ENCODE results near the gene IRS2. TPM values are rescaled to one million over a fixed set of nuclear protein-coding genes. Genes with fewer than 3 reads are reported as not detected.
A peak's percentile ranks its signal among the peaks of the same experiment; 100 is the strongest.

Gene IRS2
- total RNA-seq, 1 experiment from 2014 or later = 2.3 TPM

DNA sequence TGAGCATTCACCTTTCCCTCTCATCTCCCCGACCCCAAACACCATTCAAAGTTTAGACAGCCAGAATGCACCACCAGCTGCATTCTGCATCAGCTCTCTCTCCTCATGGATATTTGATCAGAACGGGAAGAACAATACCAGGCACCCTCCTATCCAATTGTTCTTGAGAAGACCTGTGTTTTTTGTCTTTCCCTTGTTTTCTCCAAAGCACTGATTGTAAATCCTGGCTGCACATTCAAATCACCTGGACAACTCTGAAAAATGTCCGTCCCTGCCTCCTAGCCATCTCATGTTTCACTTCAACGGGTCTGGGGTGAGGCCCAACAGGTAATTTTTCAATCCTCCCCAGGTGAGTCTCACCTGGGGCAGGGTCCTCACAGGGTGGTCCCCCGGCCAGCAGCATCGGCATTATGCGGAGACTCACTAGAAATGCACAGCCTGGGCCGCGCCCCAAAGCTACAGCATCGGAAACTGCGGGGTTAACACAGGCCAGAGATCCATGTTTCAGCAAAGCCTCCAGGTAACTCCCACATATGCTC is 5.5 kb downstream of the IRS2 start:
- DNase-seq (ENCODE audit: low spot score) = no peak

DNA sequence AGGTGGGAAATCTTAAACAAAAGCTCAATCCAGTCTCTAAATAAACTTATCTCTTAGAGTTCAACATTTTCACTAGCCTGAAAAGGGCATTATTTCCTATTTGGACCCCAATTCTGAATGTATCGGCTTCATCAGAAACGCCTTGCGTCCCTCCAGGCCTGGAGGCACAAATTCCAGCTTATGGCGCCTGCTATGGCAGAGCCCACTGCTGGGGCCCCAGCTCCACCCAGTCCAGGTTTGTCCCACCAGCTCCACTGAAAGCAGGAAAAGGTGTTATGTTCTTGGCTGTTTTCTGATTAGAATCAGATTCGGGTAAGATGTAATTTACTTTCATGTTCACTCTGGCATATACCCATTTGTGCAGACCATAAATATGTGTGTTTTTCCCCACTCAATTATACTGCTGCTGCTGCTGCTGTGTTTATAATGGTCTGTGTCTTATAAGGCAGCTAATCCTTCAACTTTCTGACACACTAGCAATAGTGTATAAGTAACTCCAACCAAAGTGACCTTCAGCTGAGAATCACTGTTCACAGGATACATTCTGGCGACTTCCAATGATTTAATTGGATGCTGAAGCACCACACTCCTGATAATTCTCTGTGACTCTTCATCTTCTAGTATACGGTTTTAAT is 6.4 kb downstream of the IRS2 start:
- no peak for DNase-seq (ENCODE audit: low spot score)

DNA sequence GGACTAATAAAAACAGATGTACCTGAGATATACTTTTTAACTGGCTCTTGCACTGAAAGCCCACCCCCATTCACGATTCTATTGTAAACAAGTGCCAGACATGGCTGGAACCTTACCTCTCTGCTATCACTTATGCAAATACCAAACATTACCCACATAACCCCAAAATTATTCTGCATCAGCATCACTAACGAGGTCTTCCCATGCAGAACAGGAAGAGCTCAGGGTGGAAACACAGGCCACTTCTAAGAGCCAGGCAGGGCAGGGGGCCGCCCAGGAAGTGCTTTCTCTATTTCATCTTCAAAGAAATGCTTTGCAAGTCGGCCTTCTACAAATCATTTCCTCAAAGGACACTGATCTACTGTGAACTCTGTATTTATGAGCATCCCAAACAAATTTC is 7.3 kb downstream of the IRS2 start:
- DNase-seq (ENCODE audit: low spot score) = no peak

DNA sequence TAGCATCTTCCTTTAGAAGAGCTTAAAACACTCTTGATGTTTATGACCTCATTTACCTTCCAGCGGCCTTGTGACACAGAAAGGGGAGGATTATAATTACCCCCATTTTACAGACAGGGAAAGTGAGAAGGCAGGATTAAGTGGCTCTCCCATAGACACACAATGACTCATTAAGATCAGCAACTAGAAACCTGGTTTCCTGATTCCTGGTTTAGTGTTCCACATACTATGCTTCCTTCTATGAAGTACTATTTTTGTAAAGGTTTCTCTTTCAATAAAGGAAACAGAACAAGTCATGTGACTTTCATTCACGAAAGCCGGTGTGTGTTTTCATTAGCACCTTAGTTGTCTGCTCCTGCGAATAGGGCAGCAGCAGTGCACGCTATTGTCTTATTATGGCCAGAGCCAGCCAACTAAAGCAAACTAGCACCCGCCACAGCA is 8.3 kb downstream of the IRS2 start:
- DNase-seq (ENCODE audit: low spot score) = peak; percentile 49

DNA sequence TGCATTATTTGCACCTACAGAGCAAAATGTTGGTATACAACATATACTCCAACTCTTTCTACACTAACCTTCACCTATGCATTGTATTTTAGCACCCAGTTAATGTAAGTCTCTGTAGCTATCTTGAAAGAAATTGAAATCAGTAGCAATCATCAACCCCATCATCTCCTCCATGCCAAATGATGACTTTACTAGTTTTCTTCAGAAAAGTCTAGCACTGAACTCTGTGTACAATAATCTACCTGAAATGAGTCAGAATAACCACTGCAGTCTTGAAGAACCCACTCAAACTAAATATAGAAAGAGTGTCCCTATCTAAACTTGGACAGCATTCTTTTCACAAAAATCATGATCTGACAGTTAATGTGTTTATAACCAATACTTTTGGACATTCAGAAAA is 9.8 kb downstream of the IRS2 start:
- no peak for DNase-seq (ENCODE audit: low spot score)

DNA sequence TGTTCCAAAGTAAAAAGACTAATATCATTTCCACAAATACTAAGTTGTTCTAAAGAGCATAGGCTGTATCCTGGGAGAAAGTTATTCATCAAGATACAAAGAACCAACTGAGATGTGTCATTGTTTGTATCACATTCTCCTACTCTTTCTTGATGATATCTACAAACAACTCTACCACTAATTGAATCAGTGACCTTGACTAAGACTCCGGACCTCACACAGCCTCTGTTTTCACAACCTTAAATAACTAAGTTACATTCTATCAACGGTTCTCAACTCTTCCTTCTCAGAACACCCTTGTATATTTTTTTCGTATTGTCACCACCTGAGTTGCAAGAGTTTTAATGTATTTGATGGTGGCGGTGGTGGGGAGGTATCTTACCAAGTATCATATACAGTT is 12.6 kb downstream of the IRS2 start:
- DNase-seq (ENCODE audit: low spot score) = no peak

DNA sequence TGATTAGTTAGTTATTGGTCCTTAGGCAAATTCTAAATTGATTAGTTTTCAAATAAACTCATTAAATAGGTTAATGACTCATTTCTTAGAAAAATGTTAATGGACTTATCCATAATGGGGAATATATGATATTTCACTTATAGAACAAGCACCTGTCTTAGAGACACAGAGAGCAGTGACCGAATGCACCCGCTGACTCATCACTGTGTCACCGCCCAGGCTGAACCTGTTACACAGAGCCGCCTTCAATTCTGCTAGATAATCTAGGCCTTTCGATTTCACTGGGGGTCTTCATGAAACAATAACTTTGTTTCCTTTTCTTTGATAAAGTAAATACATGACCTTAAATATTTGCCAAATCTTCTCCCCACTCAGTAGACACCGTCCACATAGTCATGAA is 13.1 kb downstream of the IRS2 start:
- DNase-seq (ENCODE audit: low spot score) = peak; percentile 60

DNA sequence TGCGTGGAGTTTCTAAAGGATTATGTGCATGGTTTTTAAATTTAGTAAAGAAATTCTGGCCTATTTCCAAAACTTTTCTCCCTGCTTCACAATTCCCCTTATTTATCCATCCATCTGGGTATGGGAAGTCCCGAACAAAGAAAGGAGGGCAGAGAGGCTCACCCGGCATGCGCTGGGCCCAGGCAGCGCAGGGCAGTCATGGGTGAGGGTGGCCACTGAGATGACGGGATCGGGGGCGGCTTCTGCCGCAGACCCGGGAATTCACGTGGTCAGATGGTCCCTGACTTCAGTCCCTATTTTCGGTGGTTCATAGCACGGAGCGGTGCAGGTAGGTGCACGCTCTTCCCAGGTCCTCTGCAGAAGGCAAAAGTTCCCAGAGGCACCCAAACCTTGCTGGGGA is 14.5 kb downstream of the IRS2 start:
- DNase-seq (ENCODE audit: low spot score) = no peak

DNA sequence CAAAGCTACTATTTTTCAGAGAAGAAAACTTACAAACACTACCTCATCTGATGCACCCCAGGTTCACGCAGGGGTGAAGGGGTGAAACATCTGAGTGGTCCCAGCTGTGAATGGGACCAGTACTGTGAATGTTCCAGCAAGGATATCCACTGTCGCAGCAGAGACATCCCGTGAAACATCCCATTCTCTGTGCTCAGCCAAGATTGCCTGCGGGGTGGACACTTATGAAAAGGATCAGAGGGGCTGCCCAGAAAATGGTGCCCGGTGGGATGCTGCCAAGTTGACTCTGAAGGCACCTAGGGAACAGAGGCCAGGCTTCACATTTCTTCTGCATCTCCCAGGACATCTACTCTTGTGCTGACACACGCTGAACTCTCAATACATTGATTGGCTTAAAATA is 15.9 kb downstream of the IRS2 start:
- no peak for DNase-seq (ENCODE audit: low spot score)

DNA sequence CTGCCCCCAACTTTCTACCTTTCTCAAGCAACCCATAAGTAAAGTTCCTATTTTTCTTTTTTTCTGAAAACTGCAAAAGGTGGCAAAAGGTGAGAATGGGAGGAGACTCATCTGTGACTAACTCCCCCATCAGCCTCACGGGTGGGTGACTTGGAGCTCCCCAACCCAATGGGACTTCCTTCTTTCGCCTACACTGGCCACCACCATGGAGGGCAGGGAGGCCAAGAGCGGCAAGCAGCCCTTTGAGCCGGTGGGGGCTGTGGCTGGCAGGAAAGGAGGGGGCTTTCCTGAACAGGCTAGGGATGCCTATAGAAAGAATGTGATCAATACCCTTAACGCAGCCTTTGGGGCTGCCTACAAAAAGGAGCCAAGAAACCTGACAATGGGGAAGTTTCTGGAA is 16.5 kb downstream of the IRS2 start:
- no peak for DNase-seq (ENCODE audit: low spot score)

DNA sequence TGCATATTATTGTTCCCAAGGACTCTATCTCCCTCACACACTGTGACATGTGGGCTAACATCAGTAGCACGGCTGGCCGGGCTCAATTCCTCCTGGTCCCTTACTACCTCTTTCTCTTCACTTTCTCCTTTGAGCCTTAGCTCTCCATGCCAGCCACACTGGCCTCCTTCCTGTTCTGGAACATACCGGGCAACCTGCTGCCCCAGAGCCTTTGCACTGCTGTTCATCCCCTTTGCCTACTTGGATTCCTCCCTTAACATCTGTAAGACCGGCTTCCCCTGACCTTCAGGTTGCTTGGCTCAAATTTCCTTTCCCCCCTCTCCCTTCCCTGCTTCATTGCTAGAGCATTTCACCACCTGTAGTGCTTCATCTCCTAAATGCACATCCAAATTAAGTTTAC is 17.1 kb downstream of the IRS2 start:
- no peak for DNase-seq (ENCODE audit: low spot score)

DNA sequence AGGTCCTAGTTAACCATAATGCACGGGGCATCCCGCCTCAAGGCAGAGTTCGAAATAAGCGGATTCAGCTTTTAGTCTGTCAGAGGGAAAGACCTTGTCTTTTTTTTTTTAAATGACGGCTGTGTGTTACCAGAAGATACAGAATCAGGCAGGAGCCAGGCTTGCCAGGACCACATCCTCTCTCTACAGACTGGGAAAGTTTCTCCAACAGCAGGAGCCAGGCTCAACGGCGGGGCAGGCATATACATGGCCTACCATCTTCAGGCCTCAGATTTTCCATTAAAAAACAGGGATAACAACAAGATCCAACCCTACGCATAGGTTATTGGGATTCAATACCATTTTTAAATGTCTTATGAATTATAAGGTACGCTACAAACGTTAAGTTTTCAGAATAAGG is 17.8 kb downstream of the IRS2 start:
- no peak for DNase-seq (ENCODE audit: low spot score)

DNA sequence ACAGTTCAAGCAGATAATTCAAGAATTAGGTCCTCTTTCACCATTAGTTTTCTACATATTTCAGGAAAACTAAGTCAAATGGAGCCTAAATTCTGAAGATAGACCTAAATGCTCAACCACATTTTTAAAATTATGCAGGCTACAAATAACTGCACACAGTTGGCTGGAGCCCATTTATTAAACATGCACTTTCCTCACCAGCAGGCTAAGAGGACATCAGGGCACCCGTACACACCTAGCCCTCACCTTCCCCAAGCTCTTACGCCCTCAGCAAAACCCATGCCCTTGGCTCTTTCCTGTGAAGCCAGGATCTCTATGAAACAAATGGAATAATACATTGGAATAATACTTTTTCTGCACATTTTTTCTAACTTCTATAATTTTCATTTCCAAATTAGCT is 18.2 kb downstream of the IRS2 start:
- no peak for DNase-seq (ENCODE audit: low spot score)

DNA sequence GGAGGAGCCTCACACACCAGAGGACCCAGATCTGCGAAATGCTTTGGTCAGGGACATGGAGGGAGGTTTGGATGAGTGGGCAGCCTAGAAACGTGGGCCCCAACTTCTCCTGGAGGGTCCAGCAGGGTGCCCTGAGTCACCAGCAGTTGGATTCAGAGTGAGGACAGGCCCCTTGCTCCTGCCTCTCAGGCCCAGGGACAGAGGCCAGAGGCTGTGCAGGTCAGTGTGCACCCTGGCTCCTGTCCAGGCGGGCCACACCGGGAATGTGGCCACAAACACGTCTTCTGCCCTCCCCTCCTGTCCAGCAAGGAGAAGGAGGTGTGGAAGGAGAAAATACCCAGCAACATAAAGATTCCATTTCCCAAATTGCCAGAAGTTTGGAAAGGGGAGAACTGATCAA is 19.4 kb downstream of the IRS2 start:
- no peak for DNase-seq (ENCODE audit: low spot score)

DNA sequence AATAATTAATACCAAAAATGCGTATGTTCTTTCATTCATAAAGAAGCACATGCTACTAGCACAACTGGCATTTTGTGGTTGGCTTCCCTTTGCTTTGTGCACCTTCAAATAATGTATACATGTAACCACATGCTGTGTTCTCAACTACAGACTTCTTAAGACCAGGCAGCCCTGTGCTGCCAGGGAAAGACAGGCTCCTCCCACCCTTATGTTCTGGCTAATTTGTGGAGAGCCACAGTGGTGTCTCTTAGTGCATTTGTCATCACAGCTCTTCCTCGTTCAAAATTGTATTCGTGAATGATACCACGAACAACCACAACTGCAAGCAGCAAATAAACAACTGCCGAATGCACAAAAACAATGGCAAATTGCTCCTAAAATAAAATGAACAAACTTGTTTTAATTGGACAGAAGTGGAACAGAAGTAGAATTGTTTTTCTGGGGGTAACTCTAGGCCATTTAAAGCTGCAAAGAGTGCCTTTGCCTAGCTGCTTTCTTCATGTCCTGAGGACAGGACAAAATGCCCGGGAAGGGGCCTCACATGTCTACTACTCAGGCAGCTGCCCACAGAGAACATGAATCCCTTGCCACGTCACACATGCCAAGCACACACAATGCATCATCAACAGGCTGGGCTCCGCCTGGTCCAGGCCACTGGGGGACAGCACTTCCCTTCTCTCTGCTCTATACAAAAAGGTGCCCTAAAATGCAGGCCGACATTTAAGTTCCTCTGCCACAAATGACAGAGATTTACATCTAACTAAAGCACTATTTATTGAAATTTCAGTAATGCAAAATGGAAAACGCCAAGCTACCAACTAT is 21.7 kb downstream of the IRS2 start:
- no peak for DNase-seq (ENCODE audit: low spot score)

DNA sequence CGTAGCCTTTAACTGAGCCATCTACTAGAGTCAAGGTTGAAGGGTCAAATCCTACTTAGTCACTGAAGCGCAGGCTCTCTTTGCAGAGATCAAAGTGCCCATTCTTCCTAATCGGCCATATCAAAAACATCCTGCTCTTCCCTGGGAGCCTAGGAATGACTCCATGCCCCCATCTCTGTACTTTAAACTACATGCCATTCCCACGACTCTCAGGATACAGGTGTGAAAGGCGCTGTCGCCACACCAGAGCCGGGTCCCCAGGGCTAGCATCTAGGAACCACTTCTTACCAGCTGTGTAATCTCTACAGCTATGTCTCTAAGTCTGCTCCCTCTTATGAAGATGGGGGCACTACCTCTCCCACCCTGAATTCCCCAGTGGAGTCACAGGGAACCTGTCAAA is 22.3 kb downstream of the IRS2 start:
- DNase-seq (ENCODE audit: low spot score) = no peak

DNA sequence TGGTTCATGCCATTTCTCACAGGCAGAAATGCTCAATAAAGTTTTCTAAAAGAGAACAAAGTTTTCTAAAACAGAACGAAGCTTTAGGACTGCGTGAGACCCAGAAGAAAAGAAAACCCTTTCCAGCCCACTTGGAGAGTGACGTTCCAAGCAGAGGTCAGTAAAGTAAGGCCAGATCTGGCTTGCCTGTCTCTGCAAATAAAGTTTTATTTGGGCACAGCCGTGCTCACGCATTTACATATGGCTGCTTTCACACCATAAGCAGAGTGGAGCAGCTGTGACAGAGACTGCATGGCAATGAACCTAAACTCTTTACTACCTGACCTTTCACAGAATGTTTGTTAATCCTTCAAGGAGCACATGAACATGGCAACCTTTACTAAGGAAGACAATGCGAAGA is 23.6 kb downstream of the IRS2 start:
- DNase-seq (ENCODE audit: low spot score) = no peak

DNA sequence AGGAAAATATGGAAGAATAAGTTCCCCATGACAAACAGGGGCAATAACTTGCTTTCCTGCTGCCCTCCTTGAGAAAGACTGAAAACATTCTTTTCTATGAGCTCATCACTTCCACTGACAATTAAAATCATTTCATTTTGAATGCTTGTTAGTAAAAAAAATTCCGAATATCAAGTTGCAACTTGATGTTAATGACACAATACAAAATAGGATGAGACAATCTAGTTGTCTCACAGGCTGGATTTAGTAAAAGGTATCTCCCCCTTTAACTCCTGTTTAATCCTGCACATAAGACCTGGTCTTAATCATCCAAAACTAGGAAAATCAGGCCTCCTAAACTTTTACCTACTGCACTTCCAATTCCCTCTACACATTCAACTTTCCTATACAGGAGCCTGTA is 24.7 kb downstream of the IRS2 start:
- no peak for DNase-seq (ENCODE audit: low spot score)

DNA sequence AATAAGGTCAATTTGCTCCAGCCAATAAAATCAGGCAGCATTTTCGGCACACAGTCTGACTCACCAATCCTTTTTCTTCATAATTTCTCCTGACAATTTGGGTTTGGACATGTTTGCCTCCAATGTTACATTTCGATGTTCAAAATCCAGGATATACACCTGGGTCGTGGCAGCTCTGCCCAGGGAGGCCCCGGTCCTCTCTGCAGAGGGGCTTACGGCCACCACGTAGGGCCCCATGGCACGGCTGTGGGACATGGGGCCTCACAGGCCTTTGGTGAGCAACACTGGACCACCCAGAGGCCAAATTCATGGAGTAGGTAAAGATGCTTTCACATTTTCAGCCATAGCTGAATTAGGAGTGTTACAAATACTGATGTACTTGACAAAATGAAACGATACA is 25.4 kb downstream of the IRS2 start:
- DNase-seq (ENCODE audit: low spot score) = no peak

DNA sequence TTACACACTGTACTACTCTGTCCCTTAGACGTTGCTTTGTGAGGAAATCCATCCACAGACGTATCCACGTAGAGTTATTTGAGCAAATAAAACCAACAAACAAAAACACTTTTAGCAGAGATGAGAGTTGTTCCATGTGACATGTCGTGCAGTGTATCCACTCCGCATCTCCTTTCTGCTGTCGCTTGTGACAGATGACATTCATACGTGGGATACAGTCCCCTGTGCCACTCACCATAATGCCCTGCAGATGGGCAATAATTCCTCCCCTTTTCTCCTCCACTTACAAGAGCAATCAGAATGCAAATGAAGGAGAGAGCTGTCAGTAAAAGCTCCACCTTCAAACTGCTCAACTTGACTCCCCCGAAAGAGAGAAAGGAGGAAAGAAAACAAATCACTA is 26.0 kb downstream of the IRS2 start:
- no peak for DNase-seq (ENCODE audit: low spot score)

DNA sequence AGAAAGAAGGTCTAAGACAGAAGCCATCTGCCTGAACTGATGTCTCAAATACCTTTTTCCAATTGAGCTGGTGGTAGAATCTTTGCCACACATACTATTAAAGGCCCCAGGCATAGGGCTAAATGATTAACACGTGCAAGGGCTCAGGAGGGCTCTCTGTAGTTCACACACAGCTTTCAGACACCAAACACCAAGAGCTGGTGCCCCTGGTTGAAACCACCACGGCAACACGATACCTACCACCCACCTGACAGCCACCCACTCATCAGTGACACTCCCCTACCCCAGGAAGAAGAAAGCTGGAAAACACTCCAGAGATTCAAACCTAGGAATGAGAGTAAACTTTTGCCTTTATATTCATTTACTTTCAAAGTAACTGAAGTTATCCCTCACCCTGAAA is 26.8 kb downstream of the IRS2 start:
- no peak for DNase-seq (ENCODE audit: low spot score)

DNA sequence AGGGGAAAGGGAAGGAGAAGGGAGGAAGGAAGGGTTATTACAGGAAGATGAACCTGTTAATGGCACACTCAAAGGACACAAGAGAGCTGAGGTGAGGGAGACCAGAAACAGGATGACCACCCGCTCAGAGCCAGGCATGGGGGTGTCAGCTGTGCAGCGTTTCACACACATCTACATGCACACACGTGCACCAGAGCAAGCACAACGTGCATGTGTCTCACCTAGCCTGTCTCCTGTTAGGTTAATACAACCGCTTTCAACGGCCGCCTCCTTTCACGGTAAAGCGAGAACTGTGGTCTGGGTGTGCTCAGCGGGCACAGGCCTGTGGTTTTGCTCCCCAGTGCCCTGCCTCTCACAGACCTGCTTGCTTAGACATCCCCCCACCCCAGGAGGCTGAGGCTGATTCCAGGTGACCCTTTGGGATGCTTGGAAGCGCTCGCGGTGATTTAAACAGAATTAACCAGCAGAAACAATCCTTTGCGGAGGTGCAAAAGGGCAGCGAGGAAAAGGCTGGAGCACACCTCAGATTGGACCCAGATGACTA is 27.4 kb downstream of the IRS2 start:
- no peak for DNase-seq (ENCODE audit: low spot score)

DNA sequence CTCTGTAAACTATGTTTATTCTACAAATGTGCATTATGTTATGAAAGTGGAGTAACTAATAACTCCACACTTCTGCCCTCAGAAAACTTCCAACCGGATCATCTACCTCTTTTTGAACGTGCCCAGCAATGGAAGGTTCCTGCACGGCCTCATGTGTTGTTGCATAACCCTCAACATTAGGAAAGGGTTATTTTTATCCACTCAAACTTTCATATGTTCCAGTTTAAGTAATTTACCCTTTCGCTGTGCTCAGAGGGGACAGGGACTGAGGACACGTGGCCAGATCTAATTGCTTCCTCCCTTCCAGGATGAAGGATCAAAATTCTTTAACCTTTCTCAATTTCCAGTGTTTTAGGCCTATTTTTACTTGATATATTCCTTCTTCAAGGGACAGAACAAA is 29.6 kb downstream of the IRS2 start:
- no peak for DNase-seq (ENCODE audit: low spot score)

Data from A172 (cell line).